GM21515 (cell line): ENCODE measurements around the gene ELOA.
"Not testable (repeated sequence)": the region's sequence is repeated elsewhere in the genome, so short reads cannot be mapped to it uniquely, and the experiment has no call there.

Experiments
- ATAC-seq: cut with Tn5 transposase; IDR thresholded peaks from one replicate; pipeline ENCODE4 v1.9.1; 2021; ENCODE audit not compliant: unreplicated experiment

Gene ELOA

DNA sequence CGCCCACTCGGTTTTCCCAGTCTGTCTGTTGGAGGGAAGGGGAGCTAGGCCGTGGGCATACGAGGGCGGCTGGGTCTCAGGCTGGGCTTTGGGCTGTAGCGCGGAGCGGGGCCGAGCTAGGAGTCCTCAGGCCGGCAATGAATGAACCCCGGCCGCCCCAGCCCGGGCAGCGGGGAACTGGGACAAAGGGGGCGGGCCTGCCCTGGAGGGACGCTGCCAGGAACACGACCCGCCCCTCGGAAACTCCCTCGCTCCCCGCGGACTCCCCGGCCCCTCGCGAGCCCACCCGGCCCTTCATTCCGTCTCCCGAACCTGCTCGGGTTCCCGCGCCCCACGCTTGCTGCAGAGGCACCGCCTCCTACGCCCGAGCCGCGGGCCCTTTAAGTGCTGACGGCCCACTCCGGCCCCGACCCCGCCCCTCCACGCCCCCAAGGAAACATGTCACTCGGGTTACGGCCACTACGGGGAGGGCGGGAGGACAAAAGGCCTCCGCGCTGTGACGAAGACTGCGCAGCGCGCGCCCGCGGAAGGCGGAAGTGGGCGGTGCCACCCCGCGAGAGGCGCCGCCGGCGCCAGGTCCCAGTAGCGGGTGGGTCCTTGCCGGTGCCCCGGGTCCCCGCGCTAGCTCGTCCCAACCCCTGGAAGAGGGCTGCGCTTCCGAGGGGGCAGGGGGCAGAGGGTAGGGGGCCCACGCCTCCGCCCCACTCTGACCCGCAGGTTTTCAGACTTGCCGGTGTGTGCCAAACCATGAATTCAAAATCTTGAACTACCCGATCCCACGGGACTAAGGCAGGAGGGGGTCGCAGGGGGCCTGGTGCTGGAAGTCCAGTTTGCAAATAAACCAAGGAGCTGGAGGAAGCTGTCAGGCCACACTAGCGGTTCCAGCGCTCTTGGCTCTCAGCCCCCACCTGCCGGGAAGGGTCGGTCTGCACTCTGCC, 57.4 kb downstream of the ELOA start, which contains the start of gene GALE:
Gene GALE, minus strand, starts transcription at position 355 of the 938 bp plus-strand sequence. CDS start 1,747 bp downstream, outside the sequence.
- ATAC-seq, result peak; percentile 66

DNA sequence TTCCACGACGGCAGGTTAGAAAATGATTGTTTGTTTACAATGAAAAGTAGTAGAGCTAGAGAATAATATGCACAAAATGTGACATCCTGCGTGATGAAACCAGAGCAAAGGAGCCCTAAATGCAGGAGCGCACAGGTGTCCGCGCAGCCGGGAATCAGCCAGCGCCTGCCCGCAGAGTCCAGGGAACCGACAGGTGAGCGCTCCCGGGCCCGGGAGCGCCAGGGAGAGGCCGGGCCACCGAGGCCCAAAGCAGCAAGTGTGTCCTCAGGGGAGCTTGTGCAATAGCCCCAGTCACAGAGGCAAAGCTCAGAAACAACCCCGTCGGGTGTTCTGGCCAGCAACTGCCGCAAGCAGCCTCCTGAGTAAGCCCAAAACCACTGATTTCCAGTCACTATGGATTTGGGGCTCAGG, 58.1 kb downstream of the ELOA start:
- ATAC-seq, result no peak

DNA sequence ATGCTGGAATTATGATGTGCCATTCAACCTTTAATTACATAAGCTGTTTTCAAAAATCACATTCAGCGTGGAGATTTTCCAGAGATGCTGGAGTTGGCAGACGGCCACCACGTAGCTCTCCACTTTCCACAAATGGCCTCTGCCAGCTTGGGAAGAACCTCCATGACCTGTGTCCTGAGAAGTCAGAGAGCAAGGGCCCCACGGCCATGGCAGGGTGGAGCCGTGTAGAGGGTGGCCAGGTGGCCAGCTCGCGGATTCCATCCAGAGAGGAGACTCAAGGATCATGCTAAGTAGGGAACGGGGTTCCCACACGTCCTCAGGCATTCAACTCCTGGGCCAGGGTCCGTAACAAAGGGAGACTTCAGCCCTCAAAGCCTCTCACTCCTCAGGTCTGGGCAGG, 58.6 kb downstream of the ELOA start:
- no peak for ATAC-seq

DNA sequence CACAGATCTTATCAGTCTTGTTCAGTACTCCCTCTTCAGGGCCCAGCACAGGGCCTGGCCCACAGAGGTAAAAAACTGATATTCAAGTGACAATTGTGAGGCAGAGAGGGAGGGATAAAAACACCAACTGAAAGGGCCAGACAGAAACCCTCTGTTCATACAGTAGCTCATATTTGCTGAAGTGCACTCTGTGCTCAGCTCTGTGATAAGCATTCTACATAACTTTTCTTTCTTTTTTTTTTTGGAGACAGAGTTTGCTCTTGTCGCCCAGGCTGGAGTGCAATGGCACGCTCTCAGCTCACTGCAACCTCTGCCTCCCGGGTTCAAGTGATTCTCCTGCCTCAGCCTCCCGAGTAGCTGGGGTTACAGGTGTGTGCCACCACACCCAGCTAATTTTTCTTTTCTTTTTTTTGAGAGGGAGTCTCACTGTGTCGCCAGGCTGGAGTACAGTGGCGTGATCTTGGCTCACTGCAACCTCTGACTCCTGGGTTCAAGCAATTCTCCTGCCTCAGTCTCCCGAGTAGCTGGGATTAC, 59.6 kb downstream of the ELOA start:
- not testable (repeated sequence) for ATAC-seq

DNA sequence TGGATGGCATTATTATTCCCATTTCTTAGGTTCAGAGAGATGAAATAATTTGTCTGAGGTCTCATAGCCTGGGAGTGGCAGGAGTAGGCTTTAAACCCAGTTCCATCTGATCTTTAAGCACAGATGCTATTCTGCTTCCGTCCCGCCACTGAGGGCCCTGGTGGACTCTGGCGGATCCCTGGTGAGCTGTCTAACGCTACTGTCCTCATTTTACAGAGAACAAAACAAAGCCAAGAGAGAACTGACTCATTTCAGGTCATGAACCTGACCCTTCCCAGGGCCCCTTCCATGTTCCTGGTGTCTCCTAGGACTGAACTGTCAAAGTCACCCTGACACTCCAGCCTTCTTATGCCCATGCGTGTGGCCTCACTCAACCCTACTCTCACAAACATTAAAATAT, 60.4 kb downstream of the ELOA start:
- no peak for ATAC-seq

DNA sequence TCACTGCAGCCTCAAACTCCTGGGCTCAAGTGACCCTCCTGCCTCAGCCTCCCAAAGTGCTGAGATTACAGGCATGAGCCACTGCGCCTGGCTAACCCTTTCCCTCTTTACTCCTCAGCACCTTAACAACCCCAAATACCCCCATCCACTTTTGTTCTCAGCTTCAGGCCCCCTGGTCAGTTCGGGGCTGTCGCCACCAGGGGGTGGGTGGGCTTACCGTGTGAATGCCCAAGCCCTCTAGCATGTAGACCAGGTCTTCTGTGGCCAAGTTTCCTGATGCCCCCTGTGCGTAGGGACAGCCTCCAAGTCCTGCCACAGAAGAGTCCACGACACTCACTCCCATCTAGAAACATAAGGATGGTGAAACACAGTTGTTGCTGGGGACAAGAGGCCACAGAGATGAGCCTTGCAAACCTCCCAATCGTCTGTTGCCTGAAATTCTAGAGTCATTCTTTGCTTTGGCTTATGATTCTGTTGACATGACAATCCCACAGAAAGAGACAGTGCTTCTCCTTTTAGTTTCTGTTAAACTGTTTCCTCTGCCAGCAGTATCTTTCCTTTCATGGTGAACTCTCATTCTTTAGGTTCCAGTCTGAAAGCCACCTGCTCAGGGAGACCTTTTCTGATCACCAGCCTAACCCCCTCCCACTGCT, 61.0 kb downstream of the ELOA start:
- ATAC-seq, result no peak

DNA sequence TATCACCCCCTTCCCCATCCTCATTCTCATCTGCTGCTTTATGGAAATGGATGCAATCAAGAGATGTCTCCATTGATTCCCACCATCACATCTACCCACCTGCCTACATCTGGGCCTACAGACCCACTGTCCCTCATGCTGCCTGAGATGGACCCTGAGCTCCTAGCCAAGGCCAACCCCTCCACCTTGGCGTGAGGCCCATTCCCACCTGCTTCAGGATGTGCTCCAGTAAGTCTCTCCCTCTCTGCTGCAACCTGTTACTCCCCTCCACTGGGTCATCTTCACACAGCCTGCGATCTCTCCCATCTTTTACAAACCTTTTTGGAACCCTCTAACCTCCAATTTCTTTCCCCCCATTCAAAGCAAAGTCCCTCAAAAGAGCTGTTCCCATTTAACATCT, 61.8 kb downstream of the ELOA start:
- ATAC-seq, result no peak

DNA sequence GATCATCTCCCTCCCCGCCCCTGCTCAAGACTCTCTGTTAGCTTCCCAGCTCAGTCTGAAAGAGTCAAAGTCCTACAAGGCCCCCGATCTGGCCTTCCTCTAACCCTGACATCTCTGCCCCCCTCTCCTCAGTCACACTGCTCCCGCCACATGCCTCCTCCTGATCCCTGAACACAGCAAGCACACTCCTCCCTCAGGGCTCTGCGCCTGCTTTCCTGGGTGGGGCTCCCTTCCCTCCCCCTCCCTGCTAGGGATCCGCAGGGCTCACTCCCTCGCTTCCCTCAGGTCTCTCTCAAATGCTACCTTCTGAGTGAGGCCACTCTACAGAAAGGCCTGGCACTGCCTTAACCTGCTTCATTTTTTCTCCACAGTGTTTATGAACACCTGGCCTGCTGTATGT, 63.0 kb downstream of the ELOA start:
- ATAC-seq, result no peak

DNA sequence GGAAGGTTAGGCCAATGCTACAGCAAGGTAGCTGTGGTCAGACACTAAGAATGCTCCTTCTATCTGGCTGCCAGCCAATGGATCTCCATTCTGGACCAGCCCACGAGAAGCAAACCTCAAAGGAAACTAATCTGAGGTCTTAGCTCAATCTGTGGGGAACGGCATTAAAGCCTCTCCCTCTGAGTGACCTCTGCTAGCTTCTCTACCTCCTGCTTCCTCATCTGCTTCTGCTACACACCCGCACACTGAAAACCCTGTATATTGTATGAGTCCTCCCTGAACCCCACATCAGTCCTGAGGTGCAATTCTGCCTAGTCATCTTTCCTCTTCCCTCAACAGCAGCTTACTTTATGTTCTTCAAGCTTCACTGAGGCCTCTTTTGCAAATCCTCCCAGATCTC, 64.2 kb downstream of the ELOA start:
- no peak for ATAC-seq

DNA sequence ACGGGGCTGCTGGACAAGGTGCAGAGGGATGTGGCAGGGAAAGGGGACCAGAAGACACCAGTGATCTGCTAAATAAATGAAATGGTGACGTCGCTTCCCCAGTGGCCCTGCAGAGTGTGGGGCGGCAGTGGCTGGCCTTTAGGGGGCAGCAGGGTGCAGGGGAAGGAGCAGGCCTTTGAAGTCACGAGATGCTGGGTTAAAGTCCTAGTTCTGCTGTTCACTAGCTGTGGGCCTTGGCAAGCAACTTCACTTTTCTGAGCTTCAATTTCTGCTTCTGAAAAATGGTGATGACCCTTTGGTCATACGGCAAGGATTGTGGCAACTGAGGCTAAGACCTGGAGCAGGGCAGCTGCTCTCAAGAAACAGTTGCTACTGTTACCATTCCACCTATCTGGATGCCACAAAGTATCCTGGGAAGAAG, 66.5 kb downstream of the ELOA start:
- ATAC-seq, result peak; percentile 53

DNA sequence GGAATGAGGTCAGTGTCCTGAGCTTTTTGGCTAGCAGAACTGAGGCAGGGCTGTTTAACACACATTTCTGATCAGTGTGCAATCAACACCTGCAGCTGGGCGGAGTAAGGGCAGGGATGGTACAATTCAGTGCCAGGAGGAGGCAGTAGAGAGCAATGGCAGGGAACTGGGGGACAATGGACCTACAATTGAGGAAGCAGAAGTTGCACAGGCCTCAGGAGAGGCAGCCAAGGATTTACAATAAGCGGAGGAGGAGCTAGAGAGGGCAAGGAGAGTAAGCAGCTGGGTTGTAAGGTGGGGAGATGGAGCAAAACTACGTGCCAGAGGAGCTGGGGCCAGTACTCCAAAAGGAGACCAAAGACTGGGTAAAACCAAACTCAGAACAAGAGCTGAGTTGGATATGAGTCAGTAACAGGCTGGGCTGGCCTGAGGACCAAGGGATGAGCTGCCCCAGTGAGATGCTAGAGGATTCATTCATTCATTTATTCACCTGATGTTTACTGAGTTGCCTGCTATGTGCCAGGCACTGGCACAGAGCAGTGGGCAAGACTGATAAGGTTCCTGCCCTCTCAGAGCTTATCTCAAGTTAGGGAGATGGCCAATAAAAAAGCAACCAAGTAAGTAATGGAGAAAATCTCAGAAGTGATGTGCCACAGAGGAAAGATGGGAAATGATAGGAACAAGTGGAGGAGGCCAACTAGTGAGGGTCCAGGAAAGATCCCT, 67.7 kb downstream of the ELOA start:
- no peak for ATAC-seq
